H1 (cell line): ENCODE measurements around the gene ZNF132. TPM values are rescaled to one million over a fixed set of nuclear protein-coding genes. Genes with fewer than 3 reads are reported as not detected.
A peak's percentile ranks its signal among the peaks of the same experiment; 100 is the strongest.

Experiments used
- CTCF ChIA-PET: fragments of 300-600 bp; sonication (Branson Sonifier 250); formaldehyde crosslinking; loops from one replicate; lab custom pipeline; 2021; ENCODE audit not compliant: partially characterized antibody; lab: Charles Lee
- POLR2A ChIA-PET: fragments of 300-600 bp; sonication (Branson Sonifier 250); formaldehyde crosslinking; loops from one replicate; lab custom pipeline; 2021; ENCODE audit warnings: inconsistent platforms; ENCODE audit not compliant: partially characterized antibody; lab: Charles Lee
- DNase-seq, 2 experiments: peaks; one replicate each; pipeline versions ENCODE4 v3.0.0 to v3.0.0-alpha.2; 2010 to 2022; ENCODE audit warnings: low spot score in 2 of 2, low read depth in 1 of 2, mixed read lengths in 1 of 2
- FAIRE-seq: peaks from 2 replicates; lab custom pipeline; 2011; peaks lifted over from hg19 to GRCh38; lab: Jason Lieb, UNC
- H2AFZ ChIP-seq: 2 replicates; pipeline ENCODE4 v1.8.1; 2012; ENCODE audit warnings: low read length, inconsistent platforms
- H2AK5ac ChIP-seq: 2 replicates; pipeline ENCODE4 v1.6.1; 2013; ENCODE audit warnings: low read depth, low read length
- H2BK120ac ChIP-seq: replicated peaks from 2 replicates; pipeline ENCODE3; 2013; ENCODE audit warnings: low read depth, low read length, inconsistent platforms
- H2BK12ac ChIP-seq: 2 replicates; pipeline ENCODE4 v1.6.1; 2013; ENCODE audit warnings: low read depth, low read length
- H2BK15ac ChIP-seq: 2 replicates; pipeline ENCODE4 v1.6.1; 2013; ENCODE audit warnings: low read length
- H2BK20ac ChIP-seq: 2 replicates; pipeline ENCODE4 v1.6.1; 2013; ENCODE audit warnings: low read length
- H2BK5ac ChIP-seq: 2 replicates; pipeline ENCODE4 v1.6.1; 2013; ENCODE audit warnings: low read depth, low read length
- H3K14ac ChIP-seq: 2 replicates; pipeline ENCODE4 v1.6.1; 2013; ENCODE audit warnings: inconsistent platforms; ENCODE audit not compliant: insufficient read length
- H3K18ac ChIP-seq: 2 replicates; pipeline ENCODE4 v1.6.1; 2013; ENCODE audit warnings: low read length; ENCODE audit errors: extremely low read depth
- H3K23ac ChIP-seq: 2 replicates; pipeline ENCODE4 v1.6.1; 2013; ENCODE audit warnings: inconsistent platforms; ENCODE audit not compliant: insufficient read length
- H3K23me2 ChIP-seq: 2 replicates; pipeline ENCODE4 v1.6.1; 2013; ENCODE audit warnings: low read depth, low read length
- H3K27ac ChIP-seq: 2 replicates; pipeline ENCODE4 v1.6.1; 2011; ENCODE audit warnings: low read depth, low read length, inconsistent platforms
- H3K27me3 ChIP-seq, 4 experiments: replicated peaks in 1 of 4; 1 replicate in 1 of 4; 2 replicates in 3 of 4; pipeline versions ENCODE4 v1.6.1 to v1.8.1; 2011 to 2013; ENCODE audit warnings: low read length in 3 of 4, mild to moderate bottlenecking in 3 of 4, inconsistent platforms in 2 of 4, mixed read lengths in 2 of 4, moderate library complexity in 1 of 4; ENCODE audit not compliant: control insufficient read depth in 3 of 4, insufficient read depth in 3 of 4; ENCODE audit errors: extremely low read depth in 1 of 4
- H3K36me3 ChIP-seq, 4 experiments: 2 replicates each; pipeline versions ENCODE4 v1.6.1 to v1.8.1; 2011 to 2013; ENCODE audit warnings: mild to moderate bottlenecking in 4 of 4, low read length in 3 of 4, moderate library complexity in 2 of 4, control low read depth in 1 of 4, inconsistent platforms in 1 of 4; ENCODE audit not compliant: insufficient read depth in 4 of 4, control insufficient read depth in 2 of 4
- H3K4ac ChIP-seq: replicated peaks from 2 replicates; pipeline ENCODE3; 2013; ENCODE audit warnings: low read length, low read depth, mixed read lengths, inconsistent platforms; ENCODE audit not compliant: insufficient read length
- H3K4me1 ChIP-seq, 4 experiments: replicated peaks in 1 of 4; 1 replicate in 1 of 4; 2 replicates in 3 of 4; pipeline versions ENCODE4 v1.6.1 to v1.8.1; 2011 to 2013; ENCODE audit warnings: low read length in 3 of 4, inconsistent platforms in 2 of 4, mixed read lengths in 1 of 4; ENCODE audit not compliant: insufficient read depth in 4 of 4, control insufficient read depth in 3 of 4
- H3K4me2 ChIP-seq, 2 experiments: 2 replicates each; pipeline versions ENCODE4 v1.6.1 to v1.8.1; 2011 to 2013; ENCODE audit warnings: low read depth in 2 of 2, low read length in 2 of 2, control low read depth in 1 of 2, inconsistent platforms in 1 of 2, mild to moderate bottlenecking in 1 of 2; ENCODE audit not compliant: insufficient read depth in 1 of 2
- H3K4me3 ChIP-seq, 4 experiments: fragments of 200-600, 300-600 bp in 1 of 4; sonication (generic), shearing (Covaris generic), sonication (Bioruptor Twin) in 1 of 4; 2 replicates each; pipeline versions ENCODE4 v1.5.1 to v1.8.1; 2011 to 2016; ENCODE audit warnings: low read length in 4 of 4, low read depth in 3 of 4, control low read depth in 2 of 4, inconsistent platforms in 2 of 4, mild to moderate bottlenecking in 2 of 4, mixed read lengths in 1 of 4, moderate library complexity in 1 of 4; ENCODE audit not compliant: insufficient read depth in 2 of 4; ENCODE audit errors: extremely low read depth in 1 of 4
- H3K56ac ChIP-seq: replicated peaks from 2 replicates; pipeline ENCODE3; 2013; ENCODE audit warnings: low read depth, mild to moderate bottlenecking, mixed read lengths, low read length, inconsistent platforms; ENCODE audit not compliant: insufficient read length
- H3K79me1 ChIP-seq: 2 replicates; pipeline ENCODE4 v1.6.1; 2013; ENCODE audit warnings: low read depth, low read length, control low read depth
- H3K79me2 ChIP-seq, 2 experiments: 2 replicates each; pipeline versions ENCODE4 v1.6.1 to v1.8.1; 2012 to 2013; ENCODE audit warnings: low read length in 2 of 2, mild to moderate bottlenecking in 2 of 2, inconsistent platforms in 1 of 2; ENCODE audit not compliant: insufficient read depth in 2 of 2, control insufficient read depth in 1 of 2
- H3K9ac ChIP-seq, 4 experiments: replicated peaks in 1 of 4; 1 replicate in 1 of 4; 2 replicates in 3 of 4; pipeline versions ENCODE4 v1.6.1 to v1.8.1; 2011 to 2013; ENCODE audit warnings: low read depth in 3 of 4, low read length in 3 of 4, control low read depth in 2 of 4, mild to moderate bottlenecking in 2 of 4, moderate library complexity in 2 of 4, inconsistent platforms in 1 of 4; ENCODE audit errors: extremely low read depth in 1 of 4
- H3K9me3 ChIP-seq, 2 experiments: 2 replicates each; pipeline versions ENCODE4 v1.6.1 to v1.8.1; 2012 to 2013; ENCODE audit warnings: mild to moderate bottlenecking in 2 of 2, moderate library complexity in 2 of 2, control low read depth in 1 of 2, inconsistent platforms in 1 of 2, low read depth in 1 of 2, low read length in 1 of 2, mixed read lengths in 1 of 2; ENCODE audit not compliant: insufficient read depth in 2 of 2
- H4K20me1 ChIP-seq, 2 experiments: replicated peaks in 1 of 2; 2 replicates each; pipeline versions ENCODE3 to v1.8.1; 2011 to 2013; ENCODE audit warnings: inconsistent platforms in 2 of 2, low read length in 2 of 2, mild to moderate bottlenecking in 1 of 2; ENCODE audit not compliant: insufficient read depth in 2 of 2, control insufficient read depth in 1 of 2
- H4K5ac ChIP-seq: 2 replicates; pipeline ENCODE4 v1.6.1; 2013; ENCODE audit warnings: low read length, low read depth, mixed read lengths, inconsistent platforms; ENCODE audit not compliant: insufficient read length
- H4K8ac ChIP-seq: 2 replicates; pipeline ENCODE4 v1.8.0; 2013; ENCODE audit warnings: mild to moderate bottlenecking, moderate library complexity, low read length, inconsistent platforms; ENCODE audit not compliant: insufficient read depth; ENCODE audit errors: extremely low read depth
- H4K91ac ChIP-seq: replicated peaks from 2 replicates; pipeline ENCODE3; 2013; ENCODE audit warnings: low read length, mixed read lengths, inconsistent platforms; ENCODE audit not compliant: insufficient read length
- FOSL1 ChIP-seq: IDR thresholded peaks from 2 replicates; pipeline ENCODE4 v1.6.1; 2011; ENCODE audit warnings: mild to moderate bottlenecking, low read depth, low read length, moderate library complexity; ENCODE audit not compliant: insufficient read depth
- MAX ChIP-seq: IDR thresholded peaks from 2 replicates; pipeline ENCODE4 v1.6.1; 2012; ENCODE audit warnings: inconsistent platforms
- POLR2AphosphoS5 ChIP-seq: IDR thresholded peaks from 2 replicates; pipeline ENCODE4 v1.6.1; 2011; ENCODE audit warnings: low read depth, low read length
- SIX5 ChIP-seq: IDR thresholded peaks from 2 replicates; pipeline ENCODE4 v1.6.1; 2011; ENCODE audit warnings: mild to moderate bottlenecking, low read depth, low read length
- TAF1 ChIP-seq: IDR thresholded peaks from 2 replicates; pipeline ENCODE4 v1.6.1; 2011; ENCODE audit warnings: mild to moderate bottlenecking, low read depth, low read length
- WGBS, 2 experiments: shearing (Covaris generic) in 1 of 2; methylation state at CpG; one replicate each; pipeline versions ENCODE4 v1.1.6 to v1.1.7; 2013 to 2015; ENCODE audit warnings: low lambda C conversion rate in 2 of 2, mixed read lengths in 2 of 2, inconsistent platforms in 1 of 2, low coverage in 1 of 2, missing lambda C conversion rate in 1 of 2; ENCODE audit not compliant: insufficient replicate concordance in 2 of 2, insufficient coverage in 1 of 2, insufficient read length in 1 of 2; ENCODE audit errors: extremely low coverage in 1 of 2, missing lambda C conversion rate in 1 of 2; 5-methylcytosine and 5-hydroxymethylcytosine counted together
- polyA plus RNA-seq, 7 experiments: library from polyadenylated mRNA; depleted of rRNA in 3 of 7; stranded (reverse) in 5 of 7; unstranded in 2 of 7; fragments of >200 nt in 5 of 7; fragments of 200-250 nt in 2 of 7; gene quantifications; 1 replicate in 5 of 7; 2 replicates in 1 of 7; 4 replicates in 1 of 7; pipeline versions ENCODE4 v1.2.1 to v1.2.3, GENCODE V29; 2011 to 2013; ENCODE audit warnings: missing spikeins in 2 of 7, mixed read lengths in 2 of 7
- total RNA-seq: library from RNA; stranded (reverse); fragmentation: NEBNext Ultra II Directional; extraction: Animal tissue kit (Norgen Biotek cat#: 25700); gene quantifications from 2 replicates; pipeline ENCODE4 v1.2.1, GENCODE V29; 2021

Gene ZNF132
- total and polyA plus RNA-seq, 2 of the 8 experiments (the other 6 are each of a cell fraction or from before 2014, with no cell fraction given) = 0.89 to 1.9 TPM

GRCh38 chr19:58394821-58395219, 45.1 kb downstream of the ZNF132 start:
- Histone ChIP-seq H3K27me3 (peaks cover 3 to 13% (median 11%) of the 10 kb centered on the region in 4 experiments; a peak in 6 of 7 replicates), H4K8ac (no peak overlapping the region), H3K56ac (no peak overlapping the region), H3K79me2 (peaks cover 0 to 17% of the 10 kb centered on the region in 2 experiments; a peak in 2 of 4 replicates), H2BK120ac (no peak overlapping the region), H3K4me1 (peaks cover 0 to 20% (median 12%) of the 10 kb centered on the region in 4 experiments; a peak in 5 of 7 replicates), H3K27ac (no peak overlapping the region), H3K4me2 (peak overlapping the region in 1 of 2 experiments; percentile 63; a peak in 1 of 4 replicates), H3K79me1 (0 out of 2 replicates have a peak, but pooled peaks cover 2% of the 10 kb centered on the region), H3K18ac (no peak overlapping the region), H3K9ac (no peak overlapping the region), H2BK15ac (no peak overlapping the region), H3K4ac (no peak overlapping the region), H2BK12ac (no peak overlapping the region), H4K91ac (no peak overlapping the region), H3K23me2 (peaks cover 7% of the 10 kb centered on the region; the same call in 1 of the 2 replicates), H3K4me3 (no peak overlapping the region)
- ChIA-PET POLR2A (interaction anchor here (1.0 to 7.2 kb wide), 16 partner anchors 8 to 75 kb away, joined by 3 to 78 read pairs (median 6); partner anchors contain the start of genes RPS5, ZNF324B, ZNF497 and ZNF584), CTCF (interaction anchor here (0.6 to 1.3 kb wide), 3 partner anchors 28 to 55 kb away, joined by 3 to 4 read pairs (median 3); no protein-coding TSS in a partner anchor)
- 88% methylated on average over 3 of the region's 3 CpGs; no CpG with 5 or more reads in 1 of the 2 experiments for WGBS, 2 experiments
- DNase-seq (peak in 1 of 2 experiments; percentile 52), FAIRE-seq (no peak)
- no peak for TF ChIP-seq MAX
- no peak for TF ChIP-seq TAF1
- TF ChIP-seq SIX5 = no peak
- TF ChIP-seq POLR2AphosphoS5 = no peak
- TF ChIP-seq FOSL1 = no peak
- TF ChIP-seq, all 59 proteins: peak for 0
- H2AK5ac ChIP-seq = no peak overlapping the region
- peaks cover 12 to 17% of the 10 kb centered on the region in 2 experiments for H4K20me1 ChIP-seq
- H4K5ac ChIP-seq = no peak overlapping the region
- H3K9me3 ChIP-seq = no peaks in the 10 kb centered on the region
- H2AFZ ChIP-seq = no peak overlapping the region
- no peak overlapping the region for H2BK20ac ChIP-seq
- H3K23ac ChIP-seq = no peak overlapping the region
- H3K36me3 ChIP-seq = peaks cover 16 to 43% (median 33%) of the 10 kb centered on the region in 4 experiments
- H2BK5ac ChIP-seq = 0 out of 2 replicates have a peak overlapping the region, but pooled peaks have one; percentile 44
- H3K14ac ChIP-seq = no peak overlapping the region
